Upper lobe of left lung (tissue), 6 donors: ENCODE data around the gene DDC. TPM values are rescaled to one million over a fixed set of nuclear protein-coding genes. Genes with fewer than 3 reads are reported as not detected.

Source experiments
- ATAC-seq, 2 donors: fragments of 200-7000 bp; cut with Tn5 transposase; one replicate each; pipeline ENCODE4 v1.9.1; 2022; ENCODE audit warnings: mild to moderate bottlenecking in 2 of 2, moderate library complexity in 2 of 2; ENCODE audit not compliant: low FRiP score in 2 of 2
- DNase-seq, 2 donors: peaks; one replicate each; pipeline ENCODE4 v3.0.0-alpha.2; 2019 to 2020
- H3K27ac ChIP-seq, 4 donors: fragments of 200-600 bp; sonication (generic); one replicate each; pipeline ENCODE4 v1.5.1; 2016 to 2019
- H3K27me3 ChIP-seq, 4 donors: fragments of 200-600 bp; sonication (generic); one replicate each; pipeline ENCODE4 v1.5.1; 2017 to 2019
- H3K36me3 ChIP-seq, 4 donors: fragments of 200-600 bp; sonication (generic); one replicate each; pipeline ENCODE4 v1.5.1; 2016 to 2019
- H3K4me1 ChIP-seq, 4 donors: fragments of 200-600 bp; sonication (generic); one replicate each; pipeline ENCODE4 v1.5.1; 2018 to 2019
- H3K4me3 ChIP-seq, 4 donors: fragments of 200-600 bp; sonication (generic); one replicate each; pipeline ENCODE4 v1.5.1; 2017 to 2019; ENCODE audit warnings: mild to moderate bottlenecking in 2 of 4, moderate library complexity in 1 of 4
- H3K9me3 ChIP-seq, 4 donors: fragments of 200-600 bp; sonication (generic); one replicate each; pipeline ENCODE4 v1.5.1; 2018 to 2019
- CTCF ChIP-seq, 6 experiments: fragments of 450-650 bp in 4 of 6; fragments of 200-600 bp in 2 of 6; sonication (generic) in 2 of 6; IDR thresholded peaks; one replicate each; pipeline ENCODE4 v1.5.1; 2016 to 2019; ENCODE audit warnings: antibody characterized with exemption in 6 of 6
- EP300 ChIP-seq, 4 donors: sonication (generic); formaldehyde crosslinking; IDR thresholded peaks; one replicate each; pipeline ENCODE4 v1.5.1; 2017; ENCODE audit warnings: antibody characterized with exemption in 4 of 4, control low read depth in 2 of 4
- POLR2A ChIP-seq, 4 donors: fragments of 450-650 bp; IDR thresholded peaks; one replicate each; pipeline ENCODE4 v1.5.1; 2016 to 2017; ENCODE audit warnings: antibody characterized with exemption in 4 of 4, mild to moderate bottlenecking in 2 of 4
- POLR2AphosphoS5 ChIP-seq, 2 donors: sonication (generic); formaldehyde crosslinking; IDR thresholded peaks; one replicate each; pipeline ENCODE4 v1.5.1; 2017; ENCODE audit warnings: antibody characterized with exemption in 2 of 2
- WGBS, 2 donors: methylation state at CpG; one replicate each; pipeline ENCODE4 v1.1.5; 2017 to 2018; 5-methylcytosine and 5-hydroxymethylcytosine counted together
- total RNA-seq, 6 donors: library from RNA; depleted of rRNA in 4 of 6; stranded (reverse); fragments of >200 nt in 4 of 6; gene quantifications; one replicate each; pipeline versions ENCODE4 v1.1.0 to v1.2.1, GENCODE V29; 2016 to 2021
- donor health status: DM: no; HTN: no; CAD: no; lungs with moderate emphysema.
- donor health status: DM: no; HTN: yes; CAD: no; lungs with severe emphysema.

Gene DDC
- total RNA-seq, 6 donors from 2014 or later, result 1.2 to 2.0 (median 1.4) TPM; not detected in 1

GRCh38 chr7:50428911-50429310, 136.3 kb downstream of the DDC start:
- H3K9me3 ChIP-seq, result no peaks in the 10 kb centered on the region
- ATAC-seq, result no peak
- no peak for TF ChIP-seq EP300 (IDR thresholded peaks at IDR 0.05)
- TF ChIP-seq POLR2A (IDR thresholded peaks at IDR 0.05), result no peak
- no peak for TF ChIP-seq POLR2AphosphoS5 (IDR thresholded peaks at IDR 0.05)
- TF ChIP-seq CTCF (IDR thresholded peaks at IDR 0.05), result no peak
- no peak overlapping the region for H3K4me3 ChIP-seq
- H3K4me1 ChIP-seq, result no peaks in the 10 kb centered on the region
- H3K36me3 ChIP-seq, result no peaks in the 10 kb centered on the region
- 72 to 77% methylated on average over 3 of the region's 3 CpGs for WGBS, 2 donors
- no peak overlapping the region for H3K27ac ChIP-seq
- DNase-seq, result no peak
- no peaks in the 10 kb centered on the region for H3K27me3 ChIP-seq

GRCh38 chr7:50427518-50427917, 137.7 kb downstream of the DDC start:
- H3K27me3 ChIP-seq, result no peaks in the 10 kb centered on the region
- no peaks in the 10 kb centered on the region for H3K4me1 ChIP-seq
- 83 to 85% methylated on average over 2 of the region's 2 CpGs for WGBS, 2 donors
- ATAC-seq (no peak), DNase-seq (no peak)
- TF ChIP-seq POLR2AphosphoS5 (IDR thresholded peaks at IDR 0.05) (no peak), EP300 (IDR thresholded peaks at IDR 0.05) (no peak), CTCF (IDR thresholded peaks at IDR 0.05) (no peak), POLR2A (IDR thresholded peaks at IDR 0.05) (no peak)
- no peaks in the 10 kb centered on the region for H3K36me3 ChIP-seq
- no peaks in the 10 kb centered on the region for H3K9me3 ChIP-seq
- no peak overlapping the region for H3K27ac ChIP-seq
- H3K4me3 ChIP-seq, result no peak overlapping the region

GRCh38 chr7:50426280-50427045, 138.7 kb downstream of the DDC start:
- H3K4me3 ChIP-seq, result no peak overlapping the region
- H3K27me3 ChIP-seq, result no peaks in the 10 kb centered on the region
- no peaks in the 10 kb centered on the region for H3K4me1 ChIP-seq
- 83 to 86% methylated on average over 5 of the region's 5 CpGs for WGBS, 2 donors
- ATAC-seq (no peak), DNase-seq (no peak)
- H3K27ac ChIP-seq, result no peak overlapping the region
- H3K36me3 ChIP-seq, result no peaks in the 10 kb centered on the region
- no peaks in the 10 kb centered on the region for H3K9me3 ChIP-seq
- TF ChIP-seq CTCF (IDR thresholded peaks at IDR 0.05), result no peak

GRCh38 chr7:50425318-50425717, 139.9 kb downstream of the DDC start:
- TF ChIP-seq EP300 (IDR thresholded peaks at IDR 0.05), result no peak
- no peak for TF ChIP-seq POLR2A (IDR thresholded peaks at IDR 0.05)
- no peak for TF ChIP-seq POLR2AphosphoS5 (IDR thresholded peaks at IDR 0.05)
- TF ChIP-seq CTCF (IDR thresholded peaks at IDR 0.05), result no peak
- WGBS, 2 donors, result 88 to 96% methylated on average over 6 of the region's 6 CpGs
- H3K36me3 ChIP-seq, result no peaks in the 10 kb centered on the region

GRCh38 chr7:50423860-50424259, 141.3 kb downstream of the DDC start:
- ATAC-seq (no peak), DNase-seq (no peak)
- no peak for TF ChIP-seq EP300 (IDR thresholded peaks at IDR 0.05)
- no peak for TF ChIP-seq CTCF (IDR thresholded peaks at IDR 0.05)
- no peak for TF ChIP-seq POLR2A (IDR thresholded peaks at IDR 0.05)
- no peak for TF ChIP-seq POLR2AphosphoS5 (IDR thresholded peaks at IDR 0.05)
- H3K9me3 ChIP-seq, result no peaks in the 10 kb centered on the region
- 81 to 86% methylated on average over 3 to 4 of the region's 4 CpGs for WGBS, 2 donors
- H3K4me1 ChIP-seq, result no peaks in the 10 kb centered on the region
- H3K27me3 ChIP-seq, result no peaks in the 10 kb centered on the region
- H3K4me3 ChIP-seq, result no peak overlapping the region
- no peaks in the 10 kb centered on the region for H3K36me3 ChIP-seq
- no peak overlapping the region for H3K27ac ChIP-seq

More at GRCh38 chr7:50425318-50425717, 139.9 kb downstream of the DDC start:
- Histone ChIP-seq H3K4me3 (no peak overlapping the region), H3K4me1 (no peaks in the 10 kb centered on the region), H3K9me3 (no peaks in the 10 kb centered on the region), H3K27me3 (no peaks in the 10 kb centered on the region), H3K27ac (no peak overlapping the region)
- ATAC-seq, result no peak
- no peak for DNase-seq
